SK-N-MC (cell line): ENCODE results near the gene B4GALNT1.

Experiments
- EZH2 ChIP-seq: fragments of 200-600 bp; sonication (generic); IDR thresholded peaks from one replicate; pipeline ENCODE4 v1.6.1; 2017; ENCODE audit warnings: antibody characterized with exemption
- FOXP2 ChIP-seq: optimal IDR thresholded peaks from 2 replicates; pipeline ENCODE3; 2011; ENCODE audit warnings: mild to moderate bottlenecking, moderate library complexity; ENCODE audit not compliant: insufficient read depth; ENCODE audit errors: extremely low read length, control extremely low read depth
- POLR2AphosphoS5 ChIP-seq: IDR thresholded peaks from 2 replicates; pipeline ENCODE4 v1.6.1; 2012; ENCODE audit warnings: mild to moderate bottlenecking, low read depth, low read length, borderline replicate concordance

DNA sequence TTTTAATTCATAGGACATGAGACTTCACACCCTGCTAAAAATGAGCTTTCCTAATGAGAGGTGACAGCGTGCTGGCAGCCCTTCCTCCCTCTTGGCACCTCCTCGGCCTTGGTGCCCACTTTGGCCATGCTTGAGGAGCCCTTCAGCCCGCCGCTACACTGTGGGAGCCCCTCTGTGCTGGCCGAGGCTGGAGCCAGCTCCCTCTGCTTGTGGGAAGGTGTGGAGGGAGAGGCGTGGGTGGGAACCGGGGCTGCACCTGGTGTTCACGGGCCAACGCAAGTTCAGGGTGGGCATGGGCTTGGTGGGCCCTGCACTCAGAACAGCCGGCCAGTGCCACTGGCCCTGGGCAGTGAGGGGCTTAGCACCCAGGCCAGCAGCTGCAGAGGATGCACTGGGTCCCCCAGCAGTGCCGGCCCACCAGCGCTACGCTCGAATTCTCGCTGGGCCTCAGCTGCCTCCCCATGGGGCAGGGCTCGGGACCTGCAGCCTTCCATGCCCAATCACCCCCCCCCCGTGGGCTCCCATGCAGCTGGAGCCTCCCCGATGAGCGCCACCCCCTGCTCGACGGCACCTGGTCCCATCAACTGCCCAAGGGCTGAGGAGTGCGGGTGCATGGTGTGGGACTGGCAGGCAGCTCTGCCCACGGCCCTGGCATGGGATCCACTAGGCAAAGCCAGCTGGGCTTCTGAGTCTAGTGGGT lies 22.7 kb upstream of the B4GALNT1 start:
- TF ChIP-seq EZH2 (no peak), POLR2AphosphoS5 (no peak), FOXP2 (no peak)
